AG09319 (cell line): ENCODE measurements around the gene GOLGA6C.

ENCODE experiments used
- DNase-seq: peaks from one replicate; pipeline ENCODE4 v3.0.0-alpha.2; 2010; ENCODE audit warnings: low read depth; ENCODE audit errors: extremely low read depth
- CTCF ChIP-seq: IDR thresholded peaks from 2 replicates; pipeline ENCODE4 v1.5.1; 2011; ENCODE audit warnings: low read depth, mild to moderate bottlenecking, inconsistent platforms, low read length, moderate library complexity

Gene GOLGA6C

DNA sequence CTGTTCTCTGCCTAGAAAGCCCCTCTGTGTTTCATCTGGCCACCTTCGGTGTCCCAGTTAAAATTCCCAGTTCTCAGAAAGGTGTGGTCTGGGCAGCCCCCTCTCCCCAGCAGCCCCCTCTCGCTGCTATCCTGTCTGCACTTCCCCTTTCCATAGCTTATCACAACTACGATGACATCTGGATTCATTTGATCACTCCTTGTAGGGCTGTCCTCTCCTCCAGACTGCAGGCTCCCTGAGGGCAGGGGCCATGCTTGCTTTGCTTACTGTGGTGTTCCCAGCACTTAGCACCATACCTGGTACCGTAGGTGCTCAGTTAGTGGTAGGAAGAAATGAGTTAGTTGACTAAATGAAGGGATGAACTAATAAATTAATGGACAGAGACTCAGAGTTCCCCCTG is 26.3 kb upstream of the GOLGA6C start:
- no peak for DNase-seq
- TF ChIP-seq CTCF: no peak

DNA sequence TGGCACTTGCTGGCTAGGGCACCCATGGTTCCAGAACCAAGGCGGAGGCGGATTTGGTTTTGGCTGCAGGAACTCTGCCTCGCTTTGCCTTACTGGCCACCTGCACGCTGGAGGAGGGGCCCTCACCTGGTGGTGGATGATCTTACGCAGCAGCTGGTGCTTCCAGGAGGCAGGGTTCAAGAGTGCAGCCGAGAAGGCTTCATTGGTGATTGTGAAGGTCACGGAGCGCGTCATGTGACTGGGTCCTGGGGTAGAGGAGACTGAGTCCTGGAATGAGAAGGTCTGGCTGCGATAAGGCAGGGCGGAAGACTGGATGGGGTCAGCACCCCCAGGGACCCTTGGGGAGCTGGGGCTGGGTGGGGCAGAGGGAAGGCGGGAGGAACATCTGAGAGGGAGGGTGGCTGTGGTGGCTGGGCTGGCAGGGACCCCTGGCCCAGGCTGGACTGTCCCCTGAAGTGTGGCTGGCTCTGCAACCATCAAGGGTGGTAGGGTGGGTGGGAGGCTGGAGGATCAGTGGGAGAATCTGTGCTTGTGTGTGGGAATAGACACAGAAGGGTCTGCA is 25.8 kb upstream of the GOLGA6C start:
- no peak for TF ChIP-seq CTCF
- DNase-seq: no peak

DNA sequence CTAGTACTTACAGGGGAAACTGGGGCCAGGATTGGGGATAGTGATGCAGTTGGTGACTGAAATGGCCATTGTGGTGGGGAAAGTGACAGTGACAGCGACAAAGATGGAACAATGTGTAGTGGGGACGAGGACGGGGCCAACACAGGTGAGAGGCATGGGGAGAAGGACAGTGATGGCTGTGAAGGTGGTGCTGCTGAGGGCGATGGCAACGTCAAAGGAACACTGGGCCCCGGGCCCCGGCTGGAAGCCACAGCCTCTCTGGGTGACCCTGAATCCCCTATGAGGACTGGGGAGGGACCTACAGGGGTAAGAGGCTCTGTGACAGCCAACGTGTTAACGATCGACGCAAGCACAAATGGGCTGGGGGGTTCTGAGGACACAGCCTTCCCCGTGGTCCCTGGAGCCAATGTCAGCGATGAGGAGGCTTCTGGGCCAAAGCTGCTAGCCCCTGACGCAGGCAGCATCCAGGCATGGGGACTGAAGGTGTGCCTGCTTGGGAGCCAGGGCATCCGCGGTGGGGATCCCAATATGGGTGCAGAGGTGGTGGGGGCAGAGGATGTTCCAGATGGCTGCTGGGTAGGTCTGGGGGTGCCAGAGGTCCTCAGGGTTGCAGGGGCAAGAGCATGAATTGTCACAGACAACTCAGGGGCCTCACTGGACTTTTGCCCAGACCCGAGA is 25.2 kb upstream of the GOLGA6C start:
- TF ChIP-seq CTCF: no peak
- DNase-seq: no peak

DNA sequence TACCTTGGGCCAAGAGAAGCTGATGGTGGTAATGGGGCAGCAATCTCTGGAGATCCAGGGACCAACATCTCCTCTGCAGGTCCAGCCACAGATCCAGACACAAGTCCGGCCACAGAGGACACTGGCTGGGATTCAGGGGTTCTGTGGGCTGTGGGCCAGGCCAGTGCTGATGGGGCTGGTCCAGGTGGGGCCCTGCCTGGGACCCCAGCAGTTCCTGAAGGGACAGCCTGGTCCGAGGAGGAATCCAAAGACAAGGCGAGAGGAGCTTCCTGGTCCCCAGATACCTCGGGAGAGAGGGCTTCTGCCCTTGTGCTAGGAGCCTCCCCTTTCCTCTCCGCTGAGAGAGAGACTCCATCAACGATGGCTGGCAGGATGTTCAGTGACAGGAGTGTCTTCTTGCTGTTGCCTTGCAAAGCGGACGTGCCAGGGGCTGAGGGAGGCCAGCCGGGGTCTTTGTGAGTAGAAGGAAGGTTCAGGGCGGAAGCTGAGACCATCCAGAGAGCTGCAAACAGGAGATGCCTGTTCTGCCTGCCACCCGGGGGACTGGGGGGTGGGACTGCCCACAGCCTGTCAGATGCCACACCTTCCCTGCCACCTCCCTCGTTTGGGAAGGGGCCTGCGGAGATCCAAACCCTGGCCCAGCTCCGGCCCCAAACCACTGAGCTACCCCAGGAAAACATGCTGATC is 24.5 kb upstream of the GOLGA6C start:
- DNase-seq: no peak
- no peak for TF ChIP-seq CTCF

DNA sequence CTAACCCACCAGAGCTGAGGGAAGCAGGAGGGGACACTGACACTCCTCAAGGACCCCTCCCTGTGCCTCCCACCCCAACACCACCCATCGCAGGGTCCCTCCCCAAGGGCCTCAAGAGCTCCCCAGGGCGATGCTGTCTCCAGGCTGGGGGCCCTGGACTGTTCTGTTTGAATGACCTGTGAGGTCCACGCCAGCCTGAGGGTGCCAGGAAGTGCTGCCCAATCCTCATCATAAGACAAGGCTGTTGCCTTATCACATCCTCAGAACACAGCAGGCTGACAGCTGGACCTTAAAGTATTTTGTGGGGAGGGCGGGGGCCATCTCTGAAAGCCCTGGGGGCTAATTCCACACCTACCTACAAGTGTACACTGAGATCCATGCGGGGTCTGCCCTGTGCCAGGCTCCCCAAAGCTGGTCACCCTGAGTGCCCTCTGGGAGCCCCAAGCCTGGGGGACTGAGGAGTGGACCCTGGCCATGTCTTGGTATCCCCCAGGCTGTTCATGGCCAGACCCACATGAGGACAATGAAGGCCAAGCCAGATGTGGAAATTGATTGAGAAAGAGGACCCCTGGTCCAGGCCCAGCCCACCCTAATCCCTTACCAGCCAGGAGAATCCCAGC is 23.8 kb upstream of the GOLGA6C start:
- TF ChIP-seq CTCF: no peak
- DNase-seq: no peak

DNA sequence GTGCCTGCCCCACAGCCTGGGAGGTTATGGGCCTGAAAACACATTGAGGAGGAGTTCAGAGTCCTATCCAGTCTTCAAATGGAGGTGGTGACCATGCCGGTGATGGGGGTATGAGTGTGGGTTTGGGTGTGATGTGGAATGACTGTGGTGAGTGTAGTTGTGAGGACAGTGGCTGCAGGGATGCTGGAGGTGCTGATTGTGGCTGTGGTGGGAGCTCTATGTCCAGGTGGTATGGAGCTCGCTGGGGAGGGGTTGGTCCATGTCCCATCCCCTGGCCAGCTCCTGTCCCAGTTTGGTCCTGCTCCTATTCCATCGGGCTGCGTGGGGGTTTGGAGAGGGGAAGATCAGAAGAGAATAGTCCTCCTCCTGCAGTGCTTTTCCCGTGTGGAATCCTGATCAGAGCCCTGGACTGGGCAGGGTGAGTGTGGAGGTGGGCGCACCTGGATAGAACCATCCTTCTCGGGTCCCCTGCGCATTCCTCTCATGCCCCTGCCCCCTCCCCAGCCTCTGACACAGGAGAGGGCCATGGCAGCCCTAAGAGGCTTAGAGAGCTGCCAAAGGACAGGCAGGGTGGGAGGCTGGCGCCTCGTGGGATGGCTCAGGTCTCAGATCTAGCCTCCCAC is 23.0 kb upstream of the GOLGA6C start:
- TF ChIP-seq CTCF: no peak
- no peak for DNase-seq
